HG03039 (cell line): ENCODE results near the gene CPHXL.

Source experiments
- ATAC-seq: cut with Tn5 transposase; IDR thresholded peaks from one replicate; pipeline ENCODE4 v1.9.1; 2021; ENCODE audit warnings: mild to moderate bottlenecking, moderate library complexity; ENCODE audit not compliant: unreplicated experiment

Gene CPHXL

GRCh38 chr16:75702242-75702641 is 24.0 kb downstream of the CPHXL start:
- no peak for ATAC-seq

- ATAC-seq, result no peak
These were observed 24.9 kb downstream of the CPHXL start, which contains the start of gene DUXB for GRCh38 chr16:75701361-75701760. TSS of gene DUXB (minus strand) at chr16:75701461. CDS start at chr16:75701418, 43 bp downstream.

- no peak for ATAC-seq
These were observed 28.7 kb downstream of the CPHXL start for GRCh38 chr16:75697571-75697970.

- no peak for ATAC-seq
These were observed 30.6 kb downstream of the CPHXL start for GRCh38 chr16:75695708-75696107.

- ATAC-seq, result no peak
These were observed 38.9 kb downstream of the CPHXL start for GRCh38 chr16:75687361-75687760.

GRCh38 chr16:75682308-75682707 is 44.0 kb downstream of the CPHXL start:
- no peak for ATAC-seq

GRCh38 chr16:75679366-75679765 is 46.9 kb downstream of the CPHXL start:
- no peak for ATAC-seq

- no peak for ATAC-seq
These were observed 49.4 kb downstream of the CPHXL start, which contains the start of gene CPHXL2 for GRCh38 chr16:75676909-75677308. TSS of gene CPHXL2 (minus strand) at chr16:75677009. CDS start at chr16:75676999, 10 bp downstream.

- no peak for ATAC-seq
These were observed 58.8 kb downstream of the CPHXL start for GRCh38 chr16:75667503-75667902.
